LNCAP (cell line): ENCODE data around the gene ARID1B.

Source experiments
- CTCF ChIP-seq: fragments of 450-650 bp; IDR thresholded peaks from 2 replicates; pipeline ENCODE4 v1.5.1; 2017; ENCODE audit warnings: mild to moderate bottlenecking

ARID1B gene

GRCh38 chr6:156832669-156833068 lies 55.5 kb downstream of the ARID1B start:
- TF ChIP-seq CTCF = no peak

- TF ChIP-seq CTCF = no peak
Measured at GRCh38 chr6:156833755-156834154, 56.6 kb downstream of the ARID1B start.

- no peak for TF ChIP-seq CTCF
Measured at GRCh38 chr6:156839129-156839528, 62.0 kb downstream of the ARID1B start.

- no peak for TF ChIP-seq CTCF
Measured at GRCh38 chr6:156839591-156840001, 62.4 kb downstream of the ARID1B start.

- no peak for TF ChIP-seq CTCF
Measured at GRCh38 chr6:156840136-156840535, 63.0 kb downstream of the ARID1B start.

- no peak for TF ChIP-seq CTCF
Measured at GRCh38 chr6:156840606-156841005, 63.4 kb downstream of the ARID1B start.

- TF ChIP-seq CTCF = no peak
Measured at GRCh38 chr6:156841508-156841907, 64.3 kb downstream of the ARID1B start.

- TF ChIP-seq CTCF = no peak
Measured at GRCh38 chr6:156842598-156843250, 65.5 kb downstream of the ARID1B start.
